HepG2 (cell line): Measurements from ENCODE around the gene DOCK3. TPM values are rescaled to one million over a fixed set of nuclear protein-coding genes. Genes with fewer than 3 reads are reported as not detected.

Experiments
- ATAC-seq: fragments of 200-7000 bp; cut with Tn5 transposase; 3 replicates; pipeline ENCODE4 v1.9.1; 2020; ENCODE audit warnings: mild to moderate bottlenecking, moderate library complexity
- BruUV-seq: library from RNA; stranded (reverse); fragments of 400-500 nt; replicated peaks from 2 replicates; lab custom pipeline; 2021; lab: Mats Ljungman, UMichigan
- CTCF ChIA-PET: fragments of 300-600 bp; formaldehyde crosslinking; extraction: SDS; loops from one replicate; lab custom pipeline; 2021; ENCODE audit warnings: low total read pairs, inconsistent platforms, low intra/inter-chr PET ratio; lab: Yijun Ruan, JAX
- POLR2A ChIA-PET: fragments of 350-600 bp; sonication (Branson Sonifier 250); formaldehyde crosslinking; loops from one replicate; lab custom pipeline; 2020; ENCODE audit warnings: antibody characterized with exemption, inconsistent platforms; lab: Yijun Ruan, JAX
- DNase-seq: peaks from one replicate; pipeline ENCODE4 v3.0.0-alpha.2; 2015; ENCODE audit warnings: low spot score
- FAIRE-seq: peaks from 3 replicates; lab custom pipeline; 2011; peaks lifted over from hg19 to GRCh38; lab: Jason Lieb, UNC
- H2AFZ ChIP-seq: one replicate; pipeline ENCODE4 v1.6.1; 2011; ENCODE audit warnings: low read length, inconsistent platforms
- H3K27ac ChIP-seq: fragments of 300-600 bp; 3 replicates; pipeline ENCODE4 v1.8.0; 2011; ENCODE audit warnings: mixed run types, mild to moderate bottlenecking, mixed read lengths, low read length, inconsistent platforms; ENCODE audit not compliant: insufficient read depth; ENCODE audit errors: extremely low read length
- H3K27me3 ChIP-seq, 2 experiments: fragments of 200-600 bp in 1 of 2; 2 replicates in 1 of 2; 3 replicates in 1 of 2; pipeline versions ENCODE4 v1.6.0 to v1.8.0; 2011; ENCODE audit warnings: low read length in 2 of 2, mild to moderate bottlenecking in 2 of 2, moderate library complexity in 2 of 2, inconsistent platforms in 1 of 2; ENCODE audit not compliant: insufficient read depth in 2 of 2, control insufficient read depth in 1 of 2
- H3K36me3 ChIP-seq, 2 experiments: fragments of 200-600 bp in 1 of 2; replicated peaks in 1 of 2; 2 replicates in 1 of 2; 3 replicates in 1 of 2; pipeline versions ENCODE4 v1.5.1 to v1.8.0; 2011; ENCODE audit warnings: low read length in 2 of 2, inconsistent platforms in 1 of 2; ENCODE audit not compliant: insufficient read depth in 2 of 2, control insufficient read depth in 1 of 2
- H3K4me1 ChIP-seq: 2 replicates; pipeline ENCODE4 v1.5.1; 2012; ENCODE audit warnings: low read length, inconsistent platforms; ENCODE audit not compliant: insufficient read depth
- H3K4me2 ChIP-seq: 2 replicates; pipeline ENCODE4 v1.6.0; 2011; ENCODE audit warnings: low read depth, low read length, inconsistent platforms
- H3K4me3 ChIP-seq, 3 experiments: fragments of 200-600 bp in 1 of 3; sonication (generic), shearing (Covaris generic) in 1 of 3; replicated peaks in 1 of 3; 2 replicates each; pipeline ENCODE4 v1.5.1; 2011 to 2016; ENCODE audit warnings: low read length in 3 of 3, inconsistent platforms in 2 of 3, low read depth in 2 of 3, mild to moderate bottlenecking in 2 of 3, control low read depth in 1 of 3, mixed read lengths in 1 of 3; ENCODE audit not compliant: insufficient read depth in 1 of 3
- H3K79me2 ChIP-seq: one replicate; pipeline ENCODE4 v1.6.1; 2011; ENCODE audit warnings: low read length, inconsistent platforms; ENCODE audit not compliant: insufficient read depth
- H3K9ac ChIP-seq: 2 replicates; pipeline ENCODE4 v1.6.0; 2011; ENCODE audit warnings: mild to moderate bottlenecking, low read depth, low read length, inconsistent platforms; ENCODE audit not compliant: insufficient read depth
- H3K9me3 ChIP-seq: 2 replicates; pipeline ENCODE4 v1.5.1; 2012; ENCODE audit warnings: mild to moderate bottlenecking, low read length
- H4K20me1 ChIP-seq: 2 replicates; pipeline ENCODE4 v1.6.0; 2011; ENCODE audit warnings: inconsistent platforms, mild to moderate bottlenecking, low read length, moderate library complexity; ENCODE audit not compliant: insufficient read depth
- ARNT ChIP-seq: fragments of 450-650 bp; IDR thresholded peaks from 2 replicates; pipeline ENCODE4 v1.6.1; 2017
- ARNTL ChIP-seq: sonication (generic); formaldehyde crosslinking; IDR thresholded peaks from 2 replicates; pipeline ENCODE4 v1.4.0; 2020; ENCODE audit warnings: mild to moderate bottlenecking, missing genetic modification reagents
- ATF3 ChIP-seq: sonication (generic); formaldehyde crosslinking; IDR thresholded peaks from 2 replicates; pipeline ENCODE4 v1.4.0; 2020; ENCODE audit warnings: missing genetic modification reagents
- BRCA1 ChIP-seq: sonication (generic); formaldehyde crosslinking; IDR thresholded peaks from 2 replicates; pipeline ENCODE4 v1.4.0; 2020; ENCODE audit warnings: missing genetic modification reagents
- EED ChIP-seq: sonication (generic); formaldehyde crosslinking; IDR thresholded peaks from 2 replicates; pipeline ENCODE4 v1.5.0; 2020; ENCODE audit warnings: mild to moderate bottlenecking, missing genetic modification reagents
- HDAC1 ChIP-seq: sonication (generic); formaldehyde crosslinking; IDR thresholded peaks from 2 replicates; pipeline ENCODE4 v1.5.1; 2020; ENCODE audit warnings: mild to moderate bottlenecking, missing genetic modification reagents
- HMG20B ChIP-seq: conservative IDR thresholded peaks from 2 replicates; pipeline ENCODE4 v1.6.1; 2016; ENCODE audit warnings: missing genetic modification reagents, missing compliant biosample characterization
- LBX2 ChIP-seq: sonication (generic); formaldehyde crosslinking; IDR thresholded peaks from 2 replicates; pipeline ENCODE4 v1.5.0; 2020; ENCODE audit warnings: missing genetic modification reagents, mild to moderate bottlenecking, borderline replicate concordance
- POGZ ChIP-seq: sonication (generic); formaldehyde crosslinking; IDR thresholded peaks from 2 replicates; pipeline ENCODE4 v1.4.0; 2020; ENCODE audit warnings: mild to moderate bottlenecking, missing genetic modification reagents
- SNRNP70 ChIP-seq: fragments of 200-400 bp; formaldehyde crosslinking; IDR thresholded peaks from 2 replicates; pipeline ENCODE4 v1.6.1; 2017; ENCODE audit warnings: mild to moderate bottlenecking, low read depth, low read length, moderate library complexity
- XRCC5 ChIP-seq: fragments of 200-400 bp; formaldehyde crosslinking; optimal IDR thresholded peaks from 2 replicates; pipeline ENCODE3; 2017; ENCODE audit warnings: mild to moderate bottlenecking, low read length
- YY1 ChIP-seq: IDR thresholded peaks from 2 replicates; pipeline ENCODE4 v1.6.1; 2011; ENCODE audit warnings: low read length, low read depth, moderate library complexity, mild to moderate bottlenecking; ENCODE audit not compliant: insufficient read depth, insufficient replicate concordance
- ZBTB38 ChIP-seq: sonication (generic); formaldehyde crosslinking; IDR thresholded peaks from 2 replicates; pipeline ENCODE4 v1.5.1; 2020; ENCODE audit warnings: mild to moderate bottlenecking, missing genetic modification reagents
- ZMYM3 ChIP-seq: sonication (generic); formaldehyde crosslinking; IDR thresholded peaks from 2 replicates; pipeline ENCODE4 v1.5.1; 2020; ENCODE audit warnings: mild to moderate bottlenecking, missing genetic modification reagents
- ZNF10 ChIP-seq: sonication (generic); formaldehyde crosslinking; IDR thresholded peaks from 2 replicates; pipeline ENCODE4 v1.4.0; 2020; ENCODE audit warnings: mild to moderate bottlenecking, low read depth, missing genetic modification reagents, borderline replicate concordance
- ZNF609 ChIP-seq: sonication (generic); formaldehyde crosslinking; IDR thresholded peaks from 2 replicates; pipeline ENCODE4 v1.4.0; 2020; ENCODE audit warnings: mild to moderate bottlenecking, missing genetic modification reagents, borderline replicate concordance
- WGBS: methylation state at CpG from one replicate; pipeline ENCODE4 v1.1.6; 2017; ENCODE audit warnings: low lambda C conversion rate; 5-methylcytosine and 5-hydroxymethylcytosine counted together
- in situ Hi-C: cut with HindIII; loops from 2 replicates; pipeline ENCODE4 v1.10.0; 2017; ENCODE audit warnings: low pct_unique_long_range_greater_than_20kb; ENCODE audit not compliant: extremely low pct_ligation_motif_present
- intact Hi-C: fragments of 100-400 bp; cut with micrococcal nuclease; formaldehyde crosslinking; loops from one replicate; pipeline ENCODE4 v1.10.0; 2022; ENCODE audit not compliant: unreplicated experiment
- polyA plus RNA-seq, 8 experiments: library from polyadenylated mRNA; depleted of rRNA in 3 of 8; stranded (reverse) in 7 of 8; unstranded in 1 of 8; fragments of >200 nt; fragmentation: Illumina TruSeq in 4 of 8; extraction: Trizol in 4 of 8; gene quantifications; 2 replicates each; pipeline versions ENCODE4 v1.2.1 to v1.2.3, GENCODE V29; 2011 to 2016; ENCODE audit warnings: low read depth in 4 of 8, missing spikeins in 1 of 8, mixed read lengths in 1 of 8; ENCODE audit not compliant: insufficient read depth in 1 of 8
- total RNA-seq, 5 experiments: library from RNA; depleted of rRNA; stranded (reverse); fragments of >200 nt; fragmentation: Illumina TruSeq; extraction: Trizol; gene quantifications; 2 replicates each; pipeline ENCODE4 v1.2.3, GENCODE V29; 2016; ENCODE audit warnings: low read depth in 1 of 5

DOCK3 gene
- total and polyA plus RNA-seq, 2 of the 13 experiments (the other 11 are each of a cell fraction or from before 2014, with no cell fraction given): not detected

GRCh38 chr3:51361746-51362145 lies 687.0 kb downstream of the DOCK3 start:
- H3K79me2 ChIP-seq: no peaks in the 10 kb centered on the region
- H3K9me3 ChIP-seq: no peaks in the 10 kb centered on the region
- H3K4me2 ChIP-seq: no peak overlapping the region
- POLR2A ChIA-PET: no interaction called here
- H3K9ac ChIP-seq: no peak overlapping the region
- CTCF ChIA-PET: no interaction called here
- peaks cover 2 to 25% of the 10 kb centered on the region in 2 experiments; a peak in 4 of 5 replicates for H3K27me3 ChIP-seq
- H3K4me1 ChIP-seq: no peaks in the 10 kb centered on the region
- WGBS: 13% methylated on average over 4 of the region's 6 CpGs
- no peak overlapping the region for H3K4me3 ChIP-seq
- in situ Hi-C loops: no loop called here
- no peaks in the 10 kb centered on the region for H4K20me1 ChIP-seq
- no peaks in the 10 kb centered on the region for H3K36me3 ChIP-seq
- no peak for FAIRE-seq
- H3K27ac ChIP-seq: no peak overlapping the region
- TF ChIP-seq LBX2 (CRISPR knock-in tag) (no peak), ATF3 (CRISPR knock-in tag) (no peak), ZBTB38 (CRISPR knock-in tag) (no peak), ARNT (no peak), EED (CRISPR knock-in tag) (no peak), ZNF10 (CRISPR knock-in tag) (no peak), SNRNP70 (no peak), POGZ (no peak), HMG20B (CRISPR knock-in tag) (no peak), ARNTL (CRISPR knock-in tag) (no peak), ZNF609 (CRISPR knock-in tag) (no peak), BRCA1 (no peak), XRCC5 (no peak), HDAC1 (CRISPR knock-in tag) (no peak), YY1 (no peak), ZMYM3 (CRISPR knock-in tag) (no peak)
- TF ChIP-seq, all 625 proteins: peak for 0
- H2AFZ ChIP-seq: no peak overlapping the region
- ATAC-seq (no peak), DNase-seq (no peak)
- BruUV-seq: no TSS peak
- intact Hi-C loops: no loop called here
